SK-N-SH (cell line): ENCODE results near the gene CFAP97D1. TPM values are rescaled to one million over a fixed set of nuclear protein-coding genes. Genes with fewer than 3 reads are reported as not detected.

Source experiments
- CTCF ChIA-PET: fragments of 300-600, 350-600 bp; formaldehyde crosslinking; extraction: SDS; loops from one replicate; lab custom pipeline; 2021; lab: Yijun Ruan, JAX
- POLR2A ChIA-PET: fragments of 350-600 bp; sonication (Branson Sonifier 250); formaldehyde crosslinking; extraction: SDS; loops from one replicate; lab custom pipeline; 2020; ENCODE audit warnings: antibody characterized with exemption, inconsistent platforms; lab: Yijun Ruan, JAX
- DNase-seq: peaks from one replicate; pipeline ENCODE4 v3.0.0; 2012
- H2AFZ ChIP-seq: fragments of 200-600 bp; sonication (generic); 2 replicates; pipeline ENCODE4 v1.8.1; 2016; ENCODE audit warnings: antibody characterized with exemption, mild to moderate bottlenecking, low read depth
- H3F3A ChIP-seq: fragments of 200-600 bp; sonication (generic); replicated peaks from 2 replicates; pipeline ENCODE3; 2016; ENCODE audit warnings: antibody characterized with exemption, mild to moderate bottlenecking; ENCODE audit not compliant: insufficient read depth
- H3K27ac ChIP-seq, 2 experiments: fragments of 200-500 bp in 1 of 2; fragments of 200-600 bp in 1 of 2; sonication (Bioruptor generic) in 1 of 2; sonication (generic), shearing (Covaris generic) in 1 of 2; 2 replicates each; pipeline versions ENCODE4 v1.5.1 to v1.6.1; 2014 to 2016; ENCODE audit warnings: low read depth in 2 of 2, inconsistent platforms in 1 of 2, low read length in 1 of 2, mild to moderate bottlenecking in 1 of 2, mixed read lengths in 1 of 2
- H3K27me3 ChIP-seq: fragments of 200-600 bp; sonication (generic), shearing (Covaris generic); 2 replicates; pipeline ENCODE4 v1.6.1; 2016; ENCODE audit warnings: mixed run types; ENCODE audit not compliant: insufficient read depth
- H3K36me3 ChIP-seq, 2 experiments: fragments of 200-500 bp in 1 of 2; fragments of 200-600 bp in 1 of 2; sonication (Bioruptor generic) in 1 of 2; sonication (generic) in 1 of 2; replicated peaks in 1 of 2; 2 replicates each; pipeline versions ENCODE3 to v1.5.1; 2014 to 2016; ENCODE audit warnings: low read length in 1 of 2, mild to moderate bottlenecking in 1 of 2; ENCODE audit not compliant: insufficient read depth in 2 of 2, control insufficient read depth in 1 of 2
- H3K4me1 ChIP-seq, 2 experiments: fragments of 200-500 bp in 1 of 2; fragments of 200-600 bp in 1 of 2; sonication (Bioruptor generic) in 1 of 2; sonication (generic), shearing (Covaris generic) in 1 of 2; 2 replicates each; pipeline versions ENCODE4 v1.5.1 to v1.6.1; 2014 to 2016; ENCODE audit warnings: low read depth in 1 of 2, low read length in 1 of 2, mixed run types in 1 of 2; ENCODE audit not compliant: insufficient read depth in 2 of 2, control insufficient read depth in 1 of 2
- H3K4me2 ChIP-seq: fragments of 200-600 bp; sonication (generic), shearing (Covaris generic); 2 replicates; pipeline ENCODE4 v1.6.1; 2017; ENCODE audit warnings: mixed run types
- H3K4me3 ChIP-seq, 2 experiments: fragments of 200-500 bp in 1 of 2; fragments of 200-600 bp in 1 of 2; sonication (Bioruptor generic) in 1 of 2; sonication (generic), shearing (Covaris generic) in 1 of 2; 2 replicates each; pipeline versions ENCODE4 v1.5.1 to v1.8.1; 2014 to 2016; ENCODE audit warnings: low read depth in 2 of 2, inconsistent platforms in 1 of 2, low read length in 1 of 2, mild to moderate bottlenecking in 1 of 2, mixed read lengths in 1 of 2, moderate library complexity in 1 of 2
- H3K79me2 ChIP-seq: fragments of 200-600 bp; sonication (generic); 2 replicates; pipeline ENCODE4 v1.8.1; 2017; ENCODE audit warnings: mild to moderate bottlenecking; ENCODE audit not compliant: insufficient read depth
- H3K9ac ChIP-seq: fragments of 200-600 bp; sonication (generic); 2 replicates; pipeline ENCODE4 v1.6.1; 2017; ENCODE audit warnings: mixed run types
- H3K9me2 ChIP-seq: fragments of 200-600 bp; sonication (generic); 2 replicates; pipeline ENCODE4 v1.6.1; 2017; ENCODE audit warnings: mixed run types
- H3K9me3 ChIP-seq: fragments of 200-600 bp; sonication (generic); 2 replicates; pipeline ENCODE4 v1.6.1; 2017; ENCODE audit warnings: mixed run types, mild to moderate bottlenecking, moderate library complexity
- H4K20me1 ChIP-seq: fragments of 200-600 bp; sonication (generic); 2 replicates; pipeline ENCODE4 v1.6.1; 2017; ENCODE audit warnings: mild to moderate bottlenecking, mixed run types; ENCODE audit not compliant: insufficient read depth
- ELF1 ChIP-seq: IDR thresholded peaks from 2 replicates; pipeline ENCODE4 v1.4.0; 2012
- EZH2phosphoT487 ChIP-seq: fragments of 200-600 bp; sonication (generic); IDR thresholded peaks from 2 replicates; pipeline ENCODE4 v1.6.1; 2017; ENCODE audit warnings: low read depth, mixed run types, mild to moderate bottlenecking, antibody characterized with exemption, moderate library complexity, borderline replicate concordance
- GABPA ChIP-seq: IDR thresholded peaks from 2 replicates; pipeline ENCODE4 v1.4.0; 2012; ENCODE audit warnings: low read depth, mild to moderate bottlenecking
- MXI1 ChIP-seq: IDR thresholded peaks from 2 replicates; pipeline ENCODE4 v1.6.1; 2012; ENCODE audit warnings: mild to moderate bottlenecking, low read depth, low read length, improper control_type of control experiment
- NFIC ChIP-seq: IDR thresholded peaks from 2 replicates; pipeline ENCODE4 v1.4.0; 2012; ENCODE audit warnings: borderline replicate concordance
- RAD21 ChIP-seq: IDR thresholded peaks from 2 replicates; pipeline ENCODE4 v1.6.1; 2012; ENCODE audit warnings: mild to moderate bottlenecking, low read length
- REST ChIP-seq: IDR thresholded peaks from 2 replicates; pipeline ENCODE4 v1.6.1; 2012; ENCODE audit warnings: mild to moderate bottlenecking, low read depth, low read length, moderate library complexity
- RFX5 ChIP-seq: IDR thresholded peaks from 2 replicates; pipeline ENCODE4 v1.6.1; 2012; ENCODE audit warnings: mild to moderate bottlenecking, improper control_type of control experiment, low read length
- TEAD4 ChIP-seq: IDR thresholded peaks from 2 replicates; pipeline ENCODE4 v1.4.0; 2012; ENCODE audit warnings: mild to moderate bottlenecking, borderline replicate concordance; ENCODE audit not compliant: insufficient read depth
- WGBS: methylation state at CpG from one replicate; pipeline ENCODE4 v1.1.6; 2017; ENCODE audit warnings: low lambda C conversion rate; 5-methylcytosine and 5-hydroxymethylcytosine counted together
- polyA plus RNA-seq, 3 experiments: library from polyadenylated mRNA; depleted of rRNA; stranded (reverse); fragments of >200 nt; gene quantifications; 2 replicates each; pipeline ENCODE4 v1.2.3, GENCODE V29; 2012
- TF ChIP-seq, protein P1 (sequence below): fragments of 150-350 bp; IDR thresholded peaks from 2 replicates; pipeline ENCODE4 v1.6.1; 2016; ENCODE audit warnings: mild to moderate bottlenecking, low read depth, low read length
- TF ChIP-seq, protein P2 (sequence below): IDR thresholded peaks from 2 replicates; pipeline ENCODE4; 2012
- TF ChIP-seq, protein P3 (sequence below): fragments of 200-600 bp; sonication (generic); IDR thresholded peaks from 2 replicates; pipeline ENCODE4 v1.6.1; 2017; ENCODE audit warnings: antibody characterized with exemption, mild to moderate bottlenecking, moderate library complexity

CFAP97D1 gene
- polyA plus RNA-seq, 1 of the 3 experiments (the other 2 are of a cell fraction) = 0.02 TPM

- no peak for TF ChIP-seq RFX5
- TF ChIP-seq RAD21 = no peak
- TF ChIP-seq, protein P1, sequence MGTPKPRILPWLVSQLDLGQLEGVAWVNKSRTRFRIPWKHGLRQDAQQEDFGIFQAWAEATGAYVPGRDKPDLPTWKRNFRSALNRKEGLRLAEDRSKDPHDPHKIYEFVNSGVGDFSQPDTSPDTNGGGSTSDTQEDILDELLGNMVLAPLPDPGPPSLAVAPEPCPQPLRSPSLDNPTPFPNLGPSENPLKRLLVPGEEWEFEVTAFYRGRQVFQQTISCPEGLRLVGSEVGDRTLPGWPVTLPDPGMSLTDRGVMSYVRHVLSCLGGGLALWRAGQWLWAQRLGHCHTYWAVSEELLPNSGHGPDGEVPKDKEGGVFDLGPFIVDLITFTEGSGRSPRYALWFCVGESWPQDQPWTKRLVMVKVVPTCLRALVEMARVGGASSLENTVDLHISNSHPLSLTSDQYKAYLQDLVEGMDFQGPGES = no peak
- TF ChIP-seq, protein P2, sequence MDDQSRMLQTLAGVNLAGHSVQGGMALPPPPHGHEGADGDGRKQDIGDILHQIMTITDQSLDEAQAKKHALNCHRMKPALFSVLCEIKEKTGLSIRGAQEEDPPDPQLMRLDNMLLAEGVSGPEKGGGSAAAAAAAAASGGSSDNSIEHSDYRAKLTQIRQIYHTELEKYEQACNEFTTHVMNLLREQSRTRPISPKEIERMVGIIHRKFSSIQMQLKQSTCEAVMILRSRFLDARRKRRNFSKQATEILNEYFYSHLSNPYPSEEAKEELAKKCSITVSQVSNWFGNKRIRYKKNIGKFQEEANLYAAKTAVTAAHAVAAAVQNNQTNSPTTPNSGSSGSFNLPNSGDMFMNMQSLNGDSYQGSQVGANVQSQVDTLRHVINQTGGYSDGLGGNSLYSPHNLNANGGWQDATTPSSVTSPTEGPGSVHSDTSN = no peak
- TF ChIP-seq NFIC = no peak
- no peak for TF ChIP-seq MXI1
- TF ChIP-seq EZH2phosphoT487 = no peak
- CTCF ChIA-PET = interaction anchor here (1.6 to 7.9 kb wide), 7 partner anchors 8 to 182 kb away, joined by 5 to 97 read pairs (median 22); no protein-coding TSS in a partner anchor
Measured at GRCh38 chr17:43758497-43759174, 21.6 kb upstream of the CFAP97D1 start, which contains the start of gene SOST. TSS of gene SOST (minus strand) at chr17:43758791. CDS start at chr17:43758741, 50 bp downstream.

GRCh38 chr17:43759836-43760235 is 20.4 kb upstream of the CFAP97D1 start:
- H2AFZ ChIP-seq = no peak overlapping the region
- CTCF ChIA-PET = interaction anchor here (0.6 to 7.9 kb wide), 25 partner anchors 9 to 275 kb away, joined by 3 to 97 read pairs (median 9); partner anchors contain the start of genes CFAP97D1 and DUSP3

More at GRCh38 chr17:43758497-43759174, 21.6 kb upstream of the CFAP97D1 start, which contains the start of gene SOST:
- H2AFZ ChIP-seq = no peak within 1 kb of the TSS
- H3K4me3 ChIP-seq = no peak within 1 kb of the TSS
- 87% methylated on average over 24 of the region's 24 CpGs for WGBS
- no peaks in the 10 kb centered on the region for H3K9me3 ChIP-seq
- H3K27ac ChIP-seq = no peak within 1 kb of the TSS
- H3K9ac ChIP-seq = no peak within 1 kb of the TSS
- DNase-seq = no peak
- H4K20me1 ChIP-seq = no peaks in the 10 kb centered on the region
- POLR2A ChIA-PET = interaction anchor here (0.9 kb wide), 1 partner anchor 56 kb away, joined by 4 read pairs; no protein-coding TSS in a partner anchor
- H3K27me3 ChIP-seq = no peaks in the 10 kb centered on the region
- peaks cover 0 to 6% of the 10 kb centered on the region in 2 experiments; a peak in 1 of 4 replicates for H3K4me1 ChIP-seq
- no peaks in the 10 kb centered on the region for H3K9me2 ChIP-seq
- H3F3A ChIP-seq = peaks cover 4% of the 10 kb centered on the region
- no peak within 1 kb of the TSS for H3K4me2 ChIP-seq
- H3K79me2 ChIP-seq = no peaks in the 10 kb centered on the region
- no peaks in the 10 kb centered on the region for H3K36me3 ChIP-seq

More at GRCh38 chr17:43759836-43760235, 20.4 kb upstream of the CFAP97D1 start:
- Histone ChIP-seq H4K20me1 (no peaks in the 10 kb centered on the region), H3K4me1 (peaks cover 0 to 6% of the 10 kb centered on the region in 2 experiments; a peak in 1 of 4 replicates), H3K36me3 (no peaks in the 10 kb centered on the region), H3K9me2 (no peaks in the 10 kb centered on the region), H3K4me2 (no peak overlapping the region), H3K79me2 (no peaks in the 10 kb centered on the region), H3K4me3 (no peak overlapping the region), H3F3A (peaks cover 7% of the 10 kb centered on the region), H3K27ac (no peak overlapping the region), H3K9me3 (no peaks in the 10 kb centered on the region), H3K27me3 (no peaks in the 10 kb centered on the region)
- POLR2A ChIA-PET = interaction anchor here (0.7 to 0.9 kb wide), 2 partner anchors 12 to 57 kb away, joined by 3 to 4 read pairs; no protein-coding TSS in a partner anchor
- DNase-seq = no peak
- 75% methylated on average over 7 of the region's 7 CpGs for WGBS
- TF ChIP-seq, protein P3, sequence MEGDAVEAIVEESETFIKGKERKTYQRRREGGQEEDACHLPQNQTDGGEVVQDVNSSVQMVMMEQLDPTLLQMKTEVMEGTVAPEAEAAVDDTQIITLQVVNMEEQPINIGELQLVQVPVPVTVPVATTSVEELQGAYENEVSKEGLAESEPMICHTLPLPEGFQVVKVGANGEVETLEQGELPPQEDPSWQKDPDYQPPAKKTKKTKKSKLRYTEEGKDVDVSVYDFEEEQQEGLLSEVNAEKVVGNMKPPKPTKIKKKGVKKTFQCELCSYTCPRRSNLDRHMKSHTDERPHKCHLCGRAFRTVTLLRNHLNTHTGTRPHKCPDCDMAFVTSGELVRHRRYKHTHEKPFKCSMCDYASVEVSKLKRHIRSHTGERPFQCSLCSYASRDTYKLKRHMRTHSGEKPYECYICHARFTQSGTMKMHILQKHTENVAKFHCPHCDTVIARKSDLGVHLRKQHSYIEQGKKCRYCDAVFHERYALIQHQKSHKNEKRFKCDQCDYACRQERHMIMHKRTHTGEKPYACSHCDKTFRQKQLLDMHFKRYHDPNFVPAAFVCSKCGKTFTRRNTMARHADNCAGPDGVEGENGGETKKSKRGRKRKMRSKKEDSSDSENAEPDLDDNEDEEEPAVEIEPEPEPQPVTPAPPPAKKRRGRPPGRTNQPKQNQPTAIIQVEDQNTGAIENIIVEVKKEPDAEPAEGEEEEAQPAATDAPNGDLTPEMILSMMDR = no peak
- TF ChIP-seq RAD21 (no peak), GABPA (no peak), REST (no peak), TEAD4 (no peak), EZH2phosphoT487 (no peak), NFIC (no peak), ELF1 (no peak)
- TF ChIP-seq, protein P1 = no peak
- TF ChIP-seq, all 33 proteins: peak for 0
- H3K9ac ChIP-seq = no peak overlapping the region
